B cell (primary cell): ENCODE results near the gene ELAPOR1.

Experiments
- CTCF ChIP-seq: fragments of 200-600 bp; IDR thresholded peaks from one replicate; pipeline ENCODE4 v1.8.0; 2022; ENCODE audit warnings: antibody characterized with exemption, mild to moderate bottlenecking
- EZH2 ChIP-seq: IDR thresholded peaks from 2 replicates; pipeline ENCODE4 v1.6.1; 2012; ENCODE audit warnings: borderline replicate concordance, low read depth, mild to moderate bottlenecking, moderate library complexity, low read length; ENCODE audit not compliant: insufficient read depth, poor library complexity, severe bottlenecking

GRCh38 chr1:109113590-109114341 lies at the start of gene ELAPOR1:
- TF ChIP-seq CTCF (no peak), EZH2 (no peak)
